ENCODE results near the gene ERI2. TPM values are rescaled to one million over a fixed set of nuclear protein-coding genes. Genes with fewer than 3 reads are reported as not detected.

Gene ERI2
- total RNA-seq = 16.5 TPM
- long read RNA-seq, partial matches to known transcripts = 0 of 28 reads
- long read RNA-seq, other reads (novel, unspliced or antisense) = 22 of 28 reads

GRCh38 chr16:20806168-20807050 lies at the start of gene ERI2, which contains the start of gene REXO5:
Gene ERI2, minus strand, starts transcription at chr16:20806472. Its CDS starts 42 bp downstream, at chr16:20806430.
Gene REXO5, plus strand, starts transcription at chr16:20806527. Its CDS starts 427 bp downstream, at chr16:20806954.
- Histone ChIP-seq H3K4me3 (peak within 1 kb of the TSS; percentile 85), H3K27ac (peak within 1 kb of the TSS; percentile 92), H3K36me3 (peaks cover 9% of the 10 kb centered on the region), H3K4me1 (peaks cover 6% of the 10 kb centered on the region), H3K27me3 (no peaks in the 10 kb centered on the region), H3K9me3 (no peaks in the 10 kb centered on the region)
- peak; percentile 94 for DNase-seq
- intact Hi-C loops (cut with DNase I) = no loop called here
- peak; percentile 97 for ATAC-seq
- peak; percentile 44 for TF ChIP-seq CTCF (IDR thresholded peaks at IDR 0.05)

- H3K9me3 ChIP-seq = no peaks in the 10 kb centered on the region
- H3K36me3 ChIP-seq = peaks cover 10% of the 10 kb centered on the region
- H3K4me3 ChIP-seq = no peak overlapping the region
- H3K4me1 ChIP-seq = peaks cover 62% of the 10 kb centered on the region
- no peaks in the 10 kb centered on the region for H3K27me3 ChIP-seq
- TF ChIP-seq CTCF (IDR thresholded peaks at IDR 0.05) = no peak
- DNase-seq (no peak), ATAC-seq (no peak)
- intact Hi-C loops (cut with DNase I) = no loop called here
- H3K27ac ChIP-seq = no peak overlapping the region
Observed at GRCh38 chr16:20854963-20855362, 48.7 kb upstream of the ERI2 start.

- H3K4me1 ChIP-seq = peaks cover 61% of the 10 kb centered on the region
- DNase-seq = no peak
- H3K36me3 ChIP-seq = peaks cover 2% of the 10 kb centered on the region
- intact Hi-C loops (cut with DNase I) = no loop called here
- no peaks in the 10 kb centered on the region for H3K27me3 ChIP-seq
- no peak overlapping the region for H3K4me3 ChIP-seq
- ATAC-seq = no peak
- no peaks in the 10 kb centered on the region for H3K9me3 ChIP-seq
- no peak for TF ChIP-seq CTCF (IDR thresholded peaks at IDR 0.05)
- no peak overlapping the region for H3K27ac ChIP-seq
Observed at GRCh38 chr16:20853981-20854620, 47.8 kb upstream of the ERI2 start.

- Histone ChIP-seq H3K9me3 (no peaks in the 10 kb centered on the region), H3K36me3 (no peaks in the 10 kb centered on the region), H3K4me3 (no peak overlapping the region), H3K4me1 (peaks cover 59% of the 10 kb centered on the region), H3K27me3 (no peaks in the 10 kb centered on the region), H3K27ac (peak overlapping the region; percentile 89)
- no peak for TF ChIP-seq CTCF (IDR thresholded peaks at IDR 0.05)
- DNase-seq (no peak), ATAC-seq (no peak)
- intact Hi-C loops (cut with DNase I) = no loop called here
Observed at GRCh38 chr16:20853143-20853542, 46.9 kb upstream of the ERI2 start.

GRCh38 chr16:20851601-20852000 lies 45.3 kb upstream of the ERI2 start:
- Histone ChIP-seq H3K4me1 (peaks cover 55% of the 10 kb centered on the region), H3K9me3 (no peaks in the 10 kb centered on the region), H3K27ac (peak overlapping the region; percentile 89), H3K36me3 (no peaks in the 10 kb centered on the region), H3K4me3 (no peak overlapping the region), H3K27me3 (no peaks in the 10 kb centered on the region)
- ATAC-seq = peak; percentile 90
- DNase-seq = peak; percentile 83
- no peak for TF ChIP-seq CTCF (IDR thresholded peaks at IDR 0.05)
- intact Hi-C loops (cut with DNase I) = no loop called here
